ENCODE data around the gene GAS2L2.

DNA sequence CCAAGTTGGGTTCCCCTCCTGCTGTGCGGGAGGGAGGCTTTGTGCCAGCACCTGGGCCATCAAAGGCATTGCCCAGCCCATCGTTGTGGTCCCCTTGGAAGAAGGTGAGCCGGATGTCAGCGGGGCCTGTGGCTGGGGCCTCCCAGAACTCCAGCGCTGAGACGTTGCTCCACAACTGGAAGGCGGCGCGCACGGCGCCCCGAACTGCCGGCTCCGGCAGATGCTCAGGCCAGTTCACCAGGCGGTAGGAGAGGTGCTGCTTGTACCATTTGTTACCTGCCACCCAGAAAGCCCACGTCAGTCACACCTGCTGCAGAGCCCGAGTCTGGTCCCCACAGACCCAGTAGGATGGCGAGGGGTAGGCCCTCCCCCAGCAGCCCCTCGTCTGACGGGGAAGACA, 20.1 kb upstream of the GAS2L2 start:
- TF ChIP-seq, protein P1, sequence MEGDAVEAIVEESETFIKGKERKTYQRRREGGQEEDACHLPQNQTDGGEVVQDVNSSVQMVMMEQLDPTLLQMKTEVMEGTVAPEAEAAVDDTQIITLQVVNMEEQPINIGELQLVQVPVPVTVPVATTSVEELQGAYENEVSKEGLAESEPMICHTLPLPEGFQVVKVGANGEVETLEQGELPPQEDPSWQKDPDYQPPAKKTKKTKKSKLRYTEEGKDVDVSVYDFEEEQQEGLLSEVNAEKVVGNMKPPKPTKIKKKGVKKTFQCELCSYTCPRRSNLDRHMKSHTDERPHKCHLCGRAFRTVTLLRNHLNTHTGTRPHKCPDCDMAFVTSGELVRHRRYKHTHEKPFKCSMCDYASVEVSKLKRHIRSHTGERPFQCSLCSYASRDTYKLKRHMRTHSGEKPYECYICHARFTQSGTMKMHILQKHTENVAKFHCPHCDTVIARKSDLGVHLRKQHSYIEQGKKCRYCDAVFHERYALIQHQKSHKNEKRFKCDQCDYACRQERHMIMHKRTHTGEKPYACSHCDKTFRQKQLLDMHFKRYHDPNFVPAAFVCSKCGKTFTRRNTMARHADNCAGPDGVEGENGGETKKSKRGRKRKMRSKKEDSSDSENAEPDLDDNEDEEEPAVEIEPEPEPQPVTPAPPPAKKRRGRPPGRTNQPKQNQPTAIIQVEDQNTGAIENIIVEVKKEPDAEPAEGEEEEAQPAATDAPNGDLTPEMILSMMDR (conservative IDR thresholded peaks at IDR 0.05): no peak
- no peak for TF ChIP-seq EZH2 (IDR thresholded peaks at IDR 0.05; ENCODE audit: low read depth)

Data from PC-9 (cell line).